HepG2 (cell line): Measurements from ENCODE around the gene ISCA1. TPM values are rescaled to one million over a fixed set of nuclear protein-coding genes. Genes with fewer than 3 reads are reported as not detected.
A peak's percentile ranks its signal among the peaks of the same experiment; 100 is the strongest.

Experiments
- ATAC-seq: fragments of 200-7000 bp; cut with Tn5 transposase; 3 replicates; pipeline ENCODE4 v1.9.1; 2020; ENCODE audit warnings: mild to moderate bottlenecking, moderate library complexity
- BruUV-seq: library from RNA; stranded (reverse); fragments of 400-500 nt; replicated peaks from 2 replicates; lab custom pipeline; 2021; lab: Mats Ljungman, UMichigan
- CTCF ChIA-PET: fragments of 300-600 bp; formaldehyde crosslinking; extraction: SDS; loops from one replicate; lab custom pipeline; 2021; ENCODE audit warnings: low total read pairs, inconsistent platforms, low intra/inter-chr PET ratio; lab: Yijun Ruan, JAX
- POLR2A ChIA-PET: fragments of 350-600 bp; sonication (Branson Sonifier 250); formaldehyde crosslinking; loops from one replicate; lab custom pipeline; 2020; ENCODE audit warnings: antibody characterized with exemption, inconsistent platforms; lab: Yijun Ruan, JAX
- DNase-seq: peaks from one replicate; pipeline ENCODE4 v3.0.0-alpha.2; 2015; ENCODE audit warnings: low spot score
- FAIRE-seq: peaks from 3 replicates; lab custom pipeline; 2011; peaks lifted over from hg19 to GRCh38; lab: Jason Lieb, UNC
- H2AFZ ChIP-seq: one replicate; pipeline ENCODE4 v1.6.1; 2011; ENCODE audit warnings: low read length, inconsistent platforms
- H3K27ac ChIP-seq: fragments of 300-600 bp; 3 replicates; pipeline ENCODE4 v1.8.0; 2011; ENCODE audit warnings: mixed run types, mild to moderate bottlenecking, mixed read lengths, low read length, inconsistent platforms; ENCODE audit not compliant: insufficient read depth; ENCODE audit errors: extremely low read length
- H3K27me3 ChIP-seq, 2 experiments: fragments of 200-600 bp in 1 of 2; 2 replicates in 1 of 2; 3 replicates in 1 of 2; pipeline versions ENCODE4 v1.6.0 to v1.8.0; 2011; ENCODE audit warnings: low read length in 2 of 2, mild to moderate bottlenecking in 2 of 2, moderate library complexity in 2 of 2, inconsistent platforms in 1 of 2; ENCODE audit not compliant: insufficient read depth in 2 of 2, control insufficient read depth in 1 of 2
- H3K36me3 ChIP-seq, 2 experiments: fragments of 200-600 bp in 1 of 2; replicated peaks in 1 of 2; 2 replicates in 1 of 2; 3 replicates in 1 of 2; pipeline versions ENCODE4 v1.5.1 to v1.8.0; 2011; ENCODE audit warnings: low read length in 2 of 2, inconsistent platforms in 1 of 2; ENCODE audit not compliant: insufficient read depth in 2 of 2, control insufficient read depth in 1 of 2
- H3K4me1 ChIP-seq: 2 replicates; pipeline ENCODE4 v1.5.1; 2012; ENCODE audit warnings: low read length, inconsistent platforms; ENCODE audit not compliant: insufficient read depth
- H3K4me2 ChIP-seq: 2 replicates; pipeline ENCODE4 v1.6.0; 2011; ENCODE audit warnings: low read depth, low read length, inconsistent platforms
- H3K4me3 ChIP-seq, 3 experiments: fragments of 200-600 bp in 1 of 3; sonication (generic), shearing (Covaris generic) in 1 of 3; replicated peaks in 1 of 3; 2 replicates each; pipeline ENCODE4 v1.5.1; 2011 to 2016; ENCODE audit warnings: low read length in 3 of 3, inconsistent platforms in 2 of 3, low read depth in 2 of 3, mild to moderate bottlenecking in 2 of 3, control low read depth in 1 of 3, mixed read lengths in 1 of 3; ENCODE audit not compliant: insufficient read depth in 1 of 3
- H3K79me2 ChIP-seq: one replicate; pipeline ENCODE4 v1.6.1; 2011; ENCODE audit warnings: low read length, inconsistent platforms; ENCODE audit not compliant: insufficient read depth
- H3K9ac ChIP-seq: 2 replicates; pipeline ENCODE4 v1.6.0; 2011; ENCODE audit warnings: mild to moderate bottlenecking, low read depth, low read length, inconsistent platforms; ENCODE audit not compliant: insufficient read depth
- H3K9me3 ChIP-seq: 2 replicates; pipeline ENCODE4 v1.5.1; 2012; ENCODE audit warnings: mild to moderate bottlenecking, low read length
- H4K20me1 ChIP-seq: 2 replicates; pipeline ENCODE4 v1.6.0; 2011; ENCODE audit warnings: inconsistent platforms, mild to moderate bottlenecking, low read length, moderate library complexity; ENCODE audit not compliant: insufficient read depth
- AGO2 ChIP-seq: fragments of 200-400 bp; formaldehyde crosslinking; optimal IDR thresholded peaks from 2 replicates; pipeline ENCODE3; 2017; ENCODE audit warnings: mild to moderate bottlenecking, low read depth, low read length, moderate library complexity
- CC2D1A ChIP-seq: sonication (generic); formaldehyde crosslinking; IDR thresholded peaks from 2 replicates; pipeline ENCODE4 v1.8.1; 2023; ENCODE audit warnings: mild to moderate bottlenecking, missing genetic modification reagents
- EZH2 ChIP-seq: conservative IDR thresholded peaks from 2 replicates; pipeline ENCODE4 v1.6.1; 2012; ENCODE audit warnings: mild to moderate bottlenecking, low read depth, low read length, moderate library complexity
- FLYWCH1 ChIP-seq: sonication (generic); formaldehyde crosslinking; IDR thresholded peaks from 2 replicates; pipeline ENCODE4 v1.8.1; 2023; ENCODE audit warnings: mild to moderate bottlenecking, missing genetic modification reagents
- FOXA1 ChIP-seq, 2 experiments: fragments of 450-650 bp in 1 of 2; sonication (generic) in 1 of 2; formaldehyde crosslinking in 1 of 2; IDR thresholded peaks; 2 replicates each; pipeline versions ENCODE4 v1.4.0 to v1.6.1; 2016 to 2020; ENCODE audit warnings: missing genetic modification reagents in 1 of 2
- GATAD2A ChIP-seq: IDR thresholded peaks from 2 replicates; pipeline ENCODE4 v1.6.1; 2016
- HNRNPK ChIP-seq: fragments of 200-400 bp; formaldehyde crosslinking; IDR thresholded peaks from 2 replicates; pipeline ENCODE4 v1.6.1; 2018; ENCODE audit warnings: low read length, low read depth, moderate library complexity, mild to moderate bottlenecking; ENCODE audit not compliant: poor library complexity, severe bottlenecking
- MAF1 ChIP-seq: sonication (generic); formaldehyde crosslinking; IDR thresholded peaks from 2 replicates; pipeline ENCODE4 v1.5.0; 2020; ENCODE audit warnings: missing genetic modification reagents, borderline replicate concordance
- MAZ ChIP-seq, 2 experiments: sonication (generic) in 1 of 2; formaldehyde crosslinking in 1 of 2; IDR thresholded peaks; 2 replicates each; pipeline versions ENCODE4 v1.5.0 to v1.6.1; 2012 to 2020; ENCODE audit warnings: low read depth in 2 of 2, mild to moderate bottlenecking in 2 of 2, borderline replicate concordance in 1 of 2, improper control_type of control experiment in 1 of 2, low read length in 1 of 2, missing genetic modification reagents in 1 of 2, moderate library complexity in 1 of 2
- NFE2 ChIP-seq: sonication (generic); formaldehyde crosslinking; IDR thresholded peaks from 2 replicates; pipeline ENCODE4 v1.4.0; 2020; ENCODE audit warnings: missing genetic modification reagents
- PRMT3 ChIP-seq: sonication (generic); formaldehyde crosslinking; IDR thresholded peaks from 2 replicates; pipeline ENCODE4 v1.8.1; 2022; ENCODE audit warnings: low read depth, mild to moderate bottlenecking, moderate library complexity, missing genetic modification reagents, borderline replicate concordance
- SNRNP70 ChIP-seq: fragments of 200-400 bp; formaldehyde crosslinking; IDR thresholded peaks from 2 replicates; pipeline ENCODE4 v1.6.1; 2017; ENCODE audit warnings: mild to moderate bottlenecking, low read depth, low read length, moderate library complexity
- TCF7L2 ChIP-seq: IDR thresholded peaks from 2 replicates; pipeline ENCODE4 v1.6.1; 2011; ENCODE audit warnings: mild to moderate bottlenecking, low read depth, low read length, moderate library complexity
- ZBTB7A ChIP-seq: sonication (generic); formaldehyde crosslinking; IDR thresholded peaks from 2 replicates; pipeline ENCODE4 v1.8.0; 2022; ENCODE audit warnings: mild to moderate bottlenecking, missing genetic modification reagents
- ZNF180 ChIP-seq: sonication (generic); formaldehyde crosslinking; IDR thresholded peaks from 2 replicates; pipeline ENCODE4 v1.4.0; 2020; ENCODE audit warnings: low read depth, missing genetic modification reagents, borderline replicate concordance
- ZNF672 ChIP-seq: sonication (generic); formaldehyde crosslinking; IDR thresholded peaks from 2 replicates; pipeline ENCODE4 v1.8.1; 2022; ENCODE audit warnings: missing genetic modification reagents
- ZNF746 ChIP-seq: sonication (generic); formaldehyde crosslinking; IDR thresholded peaks from 2 replicates; pipeline ENCODE4 v1.8.0; 2022; ENCODE audit warnings: mild to moderate bottlenecking, missing genetic modification reagents
- ZNF772 ChIP-seq: sonication (generic); formaldehyde crosslinking; IDR thresholded peaks from 2 replicates; pipeline ENCODE4 v1.5.0; 2020; ENCODE audit warnings: mild to moderate bottlenecking, missing genetic modification reagents
- ZSCAN29 ChIP-seq: sonication (generic); formaldehyde crosslinking; conservative IDR thresholded peaks from 2 replicates; pipeline ENCODE4 v1.4.0; 2020; ENCODE audit warnings: mild to moderate bottlenecking, missing genetic modification reagents
- WGBS: methylation state at CpG from one replicate; pipeline ENCODE4 v1.1.6; 2017; ENCODE audit warnings: low lambda C conversion rate; 5-methylcytosine and 5-hydroxymethylcytosine counted together
- in situ Hi-C: cut with HindIII; loops from 2 replicates; pipeline ENCODE4 v1.10.0; 2017; ENCODE audit warnings: low pct_unique_long_range_greater_than_20kb; ENCODE audit not compliant: extremely low pct_ligation_motif_present
- intact Hi-C: fragments of 100-400 bp; cut with micrococcal nuclease; formaldehyde crosslinking; loops from one replicate; pipeline ENCODE4 v1.10.0; 2022; ENCODE audit not compliant: unreplicated experiment
- polyA plus RNA-seq, 8 experiments: library from polyadenylated mRNA; depleted of rRNA in 3 of 8; stranded (reverse) in 7 of 8; unstranded in 1 of 8; fragments of >200 nt; fragmentation: Illumina TruSeq in 4 of 8; extraction: Trizol in 4 of 8; gene quantifications; 2 replicates each; pipeline versions ENCODE4 v1.2.1 to v1.2.3, GENCODE V29; 2011 to 2016; ENCODE audit warnings: low read depth in 4 of 8, missing spikeins in 1 of 8, mixed read lengths in 1 of 8; ENCODE audit not compliant: insufficient read depth in 1 of 8
- total RNA-seq, 5 experiments: library from RNA; depleted of rRNA; stranded (reverse); fragments of >200 nt; fragmentation: Illumina TruSeq; extraction: Trizol; gene quantifications; 2 replicates each; pipeline ENCODE4 v1.2.3, GENCODE V29; 2016; ENCODE audit warnings: low read depth in 1 of 5

ISCA1 gene
- total and polyA plus RNA-seq, 2 of the 13 experiments (the other 11 are each of a cell fraction or from before 2014, with no cell fraction given) = 29.2 to 40.9 TPM

- TF ChIP-seq ZSCAN29 (CRISPR knock-in tag) (no peak), GATAD2A (CRISPR knock-in tag) (no peak)
- TF ChIP-seq, all 625 proteins: peak for 0
Observed at GRCh38 chr9:86262492-86262891, 19.8 kb downstream of the ISCA1 start (continued).

- DNase-seq (no peak), FAIRE-seq (no peak), ATAC-seq (peak; percentile 33)
- H3K27ac ChIP-seq = no peak within 1 kb of the TSS
- H3K4me2 ChIP-seq = no peak within 1 kb of the TSS
- H3K4me1 ChIP-seq = no peaks in the 10 kb centered on the region
- ChIA-PET POLR2A (no interaction called here), CTCF (no interaction called here)
- H2AFZ ChIP-seq = no peak within 1 kb of the TSS
- no TSS peak for BruUV-seq
- TF ChIP-seq NFE2 (CRISPR knock-in tag) (no peak), ZNF772 (no peak), MAF1 (CRISPR knock-in tag) (no peak), TCF7L2 (no peak), EZH2 (no peak), ZNF746 (CRISPR knock-in tag) (no peak), SNRNP70 (no peak), CC2D1A (CRISPR knock-in tag) (no peak), FLYWCH1 (no peak), MAZ (IDR thresholded peaks at IDR 0.05; ENCODE audit: borderline replicate concordance, low read depth, low read length) (no peak), MAZ (CRISPR knock-in tag; IDR thresholded peaks at IDR 0.05; ENCODE audit: low read depth) (no peak), FOXA1 (IDR thresholded peaks at IDR 0.05) (no peak), FOXA1 (CRISPR knock-in tag; IDR thresholded peaks at IDR 0.05) (no peak), PRMT3 (no peak), ZNF180 (no peak), AGO2 (no peak), ZBTB7A (CRISPR knock-in tag) (no peak), HNRNPK (no peak), ZNF672 (CRISPR knock-in tag) (no peak)
- H3K27me3 ChIP-seq = no peaks in the 10 kb centered on the region
- H4K20me1 ChIP-seq = no peaks in the 10 kb centered on the region
- in situ Hi-C loops = no loop called here
- no peaks in the 10 kb centered on the region for H3K9me3 ChIP-seq
- intact Hi-C loops = no loop called here
- WGBS = 93% methylated on average over 8 of the region's 8 CpGs
- H3K4me3 ChIP-seq = no peak within 1 kb of the TSS
- H3K36me3 ChIP-seq = peaks cover 10 to 16% of the 10 kb centered on the region in 2 experiments
- H3K9ac ChIP-seq = no peak within 1 kb of the TSS
- H3K79me2 ChIP-seq = no peaks in the 10 kb centered on the region
Observed at GRCh38 chr9:86259557-86259956, 22.8 kb downstream of the ISCA1 start, which contains the start of gene C9orf153. Gene C9orf153, minus strand, starts transcription at chr9:86259657. Its CDS starts 30,054 bp downstream, at chr9:86229603.
